ENCODE measurements around the gene RNF186.
A peak's percentile ranks its signal among the peaks of the same experiment; 100 is the strongest.
"Not testable (repeated sequence)": the region's sequence is repeated elsewhere in the genome, so short reads cannot be mapped to it uniquely, and the experiment has no call there.

RNF186 gene

DNA sequence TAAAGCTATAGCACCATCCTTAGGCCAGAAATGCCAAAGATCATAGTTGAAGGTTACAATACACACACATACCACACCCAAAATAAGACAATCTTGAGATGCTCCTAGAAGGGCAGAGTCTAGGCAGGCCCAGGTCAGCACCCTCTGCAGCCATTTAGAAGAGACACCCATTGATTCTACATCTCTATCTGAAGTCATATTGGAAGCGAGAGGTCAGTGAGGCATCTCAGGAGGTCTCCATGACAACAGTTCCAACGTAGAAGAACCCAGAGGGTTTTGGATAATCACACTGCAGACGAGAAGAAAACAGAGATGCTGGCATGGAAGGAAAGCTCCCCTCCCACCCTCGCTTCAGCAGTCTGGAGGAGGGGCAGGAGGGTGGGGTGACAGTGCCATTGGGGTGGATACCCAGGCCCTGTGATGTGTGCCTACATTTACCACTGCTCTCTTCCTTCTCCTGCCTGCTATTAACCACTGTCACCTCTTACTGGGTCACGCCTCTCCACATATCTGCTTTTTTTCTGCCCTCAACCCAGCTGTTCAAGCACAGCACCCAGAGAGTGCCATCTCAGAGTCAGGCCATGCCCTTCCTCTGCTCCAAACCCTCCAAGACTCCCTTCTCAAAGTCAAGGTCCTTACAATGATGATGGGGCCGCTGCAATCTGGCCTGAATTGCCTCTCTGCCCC lies 21.6 kb downstream of the RNF186 start:
- DNase-seq (ENCODE audit: low read depth) = no peak

DNA sequence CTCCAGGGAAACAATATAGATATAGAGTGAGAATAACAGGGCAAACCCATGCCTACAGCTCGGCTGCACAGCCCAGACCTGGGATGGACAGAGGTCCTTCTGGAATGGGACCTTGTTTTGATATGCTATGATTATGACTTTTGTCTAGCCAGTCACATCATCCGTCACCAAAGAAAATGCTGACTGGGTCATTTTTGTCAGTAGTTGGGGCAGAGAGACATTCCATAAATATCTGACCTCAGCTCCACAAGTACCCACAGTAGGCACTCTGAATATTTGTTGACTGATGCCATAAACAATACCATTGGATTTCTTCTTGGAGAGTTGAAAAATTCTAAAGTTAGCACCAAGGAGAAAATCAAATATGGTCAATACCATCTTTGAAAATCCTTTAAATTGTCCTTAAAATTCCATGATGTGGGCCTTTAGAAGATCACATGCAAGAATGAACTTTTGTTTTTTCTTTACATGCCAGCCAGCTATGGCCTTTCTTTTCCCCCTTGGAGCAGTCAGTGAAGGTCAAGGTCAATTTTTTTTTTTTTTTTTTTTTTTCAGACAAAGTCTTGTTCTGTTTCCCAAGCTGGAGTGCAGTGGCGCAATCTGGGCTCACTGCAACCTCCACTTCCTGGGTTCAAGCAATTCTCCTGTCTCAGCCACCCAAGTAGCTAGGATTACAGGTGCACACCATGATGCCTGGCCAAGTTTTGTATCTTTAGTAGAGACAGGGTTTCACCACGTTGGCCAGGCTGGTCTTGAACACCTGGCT lies 22.7 kb downstream of the RNF186 start:
- DNase-seq (ENCODE audit: low read depth) = no peak

DNA sequence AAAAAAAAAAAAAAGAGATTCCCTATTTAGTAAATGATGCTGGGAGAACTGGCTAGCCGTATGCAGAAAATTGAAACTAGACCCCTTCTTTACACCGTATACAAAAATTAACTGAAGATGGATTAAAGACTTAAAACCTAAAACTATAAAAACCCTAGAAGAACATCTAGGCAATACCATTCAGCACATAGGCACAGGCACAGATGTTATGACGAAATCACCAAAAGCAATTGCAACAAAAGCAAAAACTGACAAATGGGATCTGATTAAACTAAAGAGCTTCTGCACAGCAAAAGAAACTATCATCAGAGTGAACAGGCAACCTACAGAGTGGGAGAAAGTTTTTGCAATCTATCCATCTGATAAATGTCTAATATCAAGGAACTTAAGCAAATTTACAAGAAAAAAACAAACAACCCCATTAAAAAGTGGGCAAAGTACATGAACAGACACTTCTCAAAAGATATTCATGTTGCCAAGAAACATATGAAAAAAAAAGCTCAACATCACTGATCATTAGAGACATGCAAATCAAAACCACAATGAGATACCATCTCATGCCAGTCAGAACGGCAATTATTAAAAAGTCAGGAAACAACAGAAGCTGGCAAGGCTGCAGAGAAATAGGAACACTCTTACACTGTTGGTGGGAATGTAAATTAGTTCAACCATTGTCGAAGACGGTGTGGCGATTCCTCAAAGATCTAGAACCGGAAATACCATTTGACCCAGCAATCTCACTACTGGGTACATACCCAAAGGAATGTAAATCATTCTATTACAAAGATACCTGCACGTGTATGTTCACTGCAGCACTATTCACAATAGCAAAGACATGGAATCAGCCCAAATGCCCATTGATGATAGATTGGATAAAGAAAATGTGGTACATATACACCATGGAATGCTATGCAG lies 24.8 kb downstream of the RNF186 start:
- not testable (repeated sequence) for DNase-seq (ENCODE audit: low read depth)

DNA sequence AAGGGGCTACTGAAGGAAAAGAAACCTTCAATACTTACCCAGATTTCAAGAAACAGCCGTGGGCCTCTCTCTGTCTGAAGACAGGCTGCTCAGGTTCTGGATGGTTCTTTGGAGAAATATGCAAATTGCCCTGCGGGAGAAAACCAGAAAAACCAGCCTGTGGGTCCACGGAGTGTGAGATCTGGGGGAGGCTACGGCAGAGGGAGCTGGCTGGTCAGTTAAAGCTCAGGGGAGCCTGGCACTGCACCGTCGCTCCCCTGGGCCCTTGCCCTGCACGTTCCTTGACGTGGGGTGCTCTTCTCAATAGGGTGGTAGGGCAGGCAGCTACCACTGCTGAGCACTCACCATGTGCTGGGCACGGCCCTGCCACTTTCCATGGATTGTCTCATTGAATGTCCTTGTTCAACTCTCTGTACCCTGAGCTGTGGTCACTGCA lies 28.1 kb downstream of the RNF186 start:
- no peak for DNase-seq (ENCODE audit: low read depth)

DNA sequence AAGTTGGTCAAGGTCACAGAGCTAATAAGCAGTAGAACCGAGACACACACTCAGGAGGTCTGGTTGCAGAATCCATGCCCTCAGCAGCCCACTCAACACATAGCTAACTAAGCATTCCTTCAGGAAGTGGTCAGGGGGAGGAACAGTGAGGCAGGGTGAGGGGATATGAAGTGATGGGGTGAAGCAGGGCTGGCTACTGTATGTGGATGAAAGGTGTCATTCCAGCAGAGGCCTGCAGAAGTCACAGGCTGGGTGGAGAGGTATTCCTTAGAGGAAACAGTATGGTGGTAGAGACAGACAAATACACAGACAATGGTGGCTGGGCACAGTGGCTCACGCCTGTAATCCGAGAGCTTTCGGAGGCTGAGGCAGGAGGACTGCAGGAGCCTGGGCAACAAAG lies 29.4 kb downstream of the RNF186 start:
- no peak for DNase-seq (ENCODE audit: low read depth)

DNA sequence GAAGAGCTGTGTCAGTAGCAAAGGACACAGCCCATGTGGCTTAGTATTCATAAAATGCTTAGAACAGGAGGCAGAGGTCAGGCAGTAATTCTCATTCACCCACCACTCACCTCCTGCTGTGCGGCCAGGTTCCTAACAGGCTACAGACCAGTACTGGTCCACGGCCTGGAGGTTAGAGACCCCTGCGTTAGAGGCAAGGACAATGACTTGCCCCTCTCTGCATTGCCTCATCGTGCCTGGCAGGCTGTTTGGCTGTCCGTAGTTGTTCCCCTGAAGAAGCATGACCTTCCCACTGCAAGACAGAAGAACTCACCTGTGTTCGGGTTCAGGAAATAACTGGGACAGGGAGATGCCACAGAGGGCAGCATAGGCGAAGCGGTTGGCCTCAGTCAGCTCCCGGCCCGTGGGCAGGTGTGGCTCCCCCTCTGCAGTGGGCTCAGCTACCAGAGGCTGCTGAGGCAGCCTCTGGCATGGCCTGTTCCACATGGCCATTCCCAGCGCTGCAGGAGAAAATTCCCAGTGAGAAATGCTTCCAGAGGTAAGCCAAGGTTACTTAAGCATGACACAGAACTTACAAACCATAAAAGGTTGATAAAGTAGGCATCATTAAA lies 34.7 kb downstream of the RNF186 start:
- no peak for DNase-seq (ENCODE audit: low read depth)

DNA sequence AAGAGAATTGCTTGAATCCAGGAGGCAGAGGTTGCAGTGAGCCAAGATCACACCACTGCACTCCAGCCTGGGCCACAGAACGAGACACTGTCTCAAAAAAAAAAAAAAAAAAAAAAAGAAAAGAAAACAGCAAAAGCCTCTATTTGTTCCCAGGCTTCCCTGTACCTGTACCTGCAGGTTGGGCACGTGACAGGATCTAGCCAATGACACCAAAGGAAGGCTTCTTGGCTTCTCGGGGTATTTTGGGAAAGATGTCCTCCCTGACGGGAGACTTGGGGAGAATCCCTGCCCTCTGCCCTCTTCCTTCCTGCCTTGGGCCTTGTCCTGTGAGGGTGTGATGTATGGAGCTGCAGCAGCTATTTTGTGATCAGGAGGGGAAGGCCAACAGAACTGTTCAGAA lies 38.1 kb downstream of the RNF186 start:
- no peak for DNase-seq (ENCODE audit: low read depth)

DNA sequence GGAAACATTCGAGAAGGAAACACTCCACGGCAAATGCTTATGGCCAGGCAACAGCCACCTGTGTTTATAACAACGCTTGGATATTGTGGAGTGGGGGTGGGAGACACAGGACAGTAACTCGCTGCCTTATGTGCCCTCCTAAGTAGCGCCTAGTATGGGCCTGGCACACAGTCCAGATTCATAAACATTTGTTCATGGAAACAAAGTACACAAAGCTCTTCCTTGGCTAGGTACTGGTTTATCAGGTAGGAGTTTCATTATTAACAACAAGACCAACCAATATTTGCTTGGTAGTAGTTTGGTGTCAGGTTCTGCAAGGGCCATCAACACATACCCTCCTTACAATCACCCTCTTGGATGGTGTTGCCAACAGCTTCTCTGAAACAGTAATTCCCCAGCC lies 38.8 kb downstream of the RNF186 start:
- no peak for DNase-seq (ENCODE audit: low read depth)

DNA sequence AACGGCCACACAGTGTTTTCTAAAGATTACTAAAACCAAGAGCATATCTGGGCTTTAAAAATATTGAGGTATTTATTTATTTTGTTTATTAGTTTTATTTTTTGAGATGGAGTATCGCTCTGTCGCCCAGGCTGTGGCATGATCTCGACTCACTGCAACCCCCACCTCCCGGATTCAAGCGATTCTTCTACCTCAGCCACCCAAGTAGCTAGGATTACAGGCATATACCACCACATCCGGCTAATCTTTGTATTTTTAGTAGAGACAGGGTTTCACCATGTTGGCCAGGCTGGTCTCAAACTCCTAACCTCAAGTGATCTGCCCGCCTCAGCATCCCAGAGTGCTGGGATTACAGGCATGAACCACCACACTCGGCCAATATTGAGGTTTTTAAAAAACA lies 39.3 kb downstream of the RNF186 start:
- DNase-seq (ENCODE audit: low read depth) = no peak

DNA sequence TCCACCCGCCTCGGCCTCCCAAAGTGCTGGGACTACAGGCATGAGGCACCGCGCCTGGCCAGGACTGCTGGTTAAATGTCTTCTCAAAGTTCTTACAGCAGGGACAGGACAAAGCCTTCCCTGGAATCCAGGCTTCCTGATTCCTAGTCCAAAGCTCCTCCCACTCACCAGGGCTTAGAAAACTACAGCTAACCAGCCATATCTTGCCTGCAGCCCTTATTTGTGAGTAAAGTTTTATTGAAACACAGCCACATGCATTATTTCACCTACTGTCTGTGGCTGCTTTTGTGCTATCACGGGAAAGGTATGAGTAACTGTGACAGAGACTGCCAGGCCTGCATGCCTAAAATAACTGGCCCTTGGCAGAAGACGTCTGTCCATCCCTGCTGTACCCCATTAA lies 39.8 kb downstream of the RNF186 start:
- no peak for DNase-seq (ENCODE audit: low read depth)

DNA sequence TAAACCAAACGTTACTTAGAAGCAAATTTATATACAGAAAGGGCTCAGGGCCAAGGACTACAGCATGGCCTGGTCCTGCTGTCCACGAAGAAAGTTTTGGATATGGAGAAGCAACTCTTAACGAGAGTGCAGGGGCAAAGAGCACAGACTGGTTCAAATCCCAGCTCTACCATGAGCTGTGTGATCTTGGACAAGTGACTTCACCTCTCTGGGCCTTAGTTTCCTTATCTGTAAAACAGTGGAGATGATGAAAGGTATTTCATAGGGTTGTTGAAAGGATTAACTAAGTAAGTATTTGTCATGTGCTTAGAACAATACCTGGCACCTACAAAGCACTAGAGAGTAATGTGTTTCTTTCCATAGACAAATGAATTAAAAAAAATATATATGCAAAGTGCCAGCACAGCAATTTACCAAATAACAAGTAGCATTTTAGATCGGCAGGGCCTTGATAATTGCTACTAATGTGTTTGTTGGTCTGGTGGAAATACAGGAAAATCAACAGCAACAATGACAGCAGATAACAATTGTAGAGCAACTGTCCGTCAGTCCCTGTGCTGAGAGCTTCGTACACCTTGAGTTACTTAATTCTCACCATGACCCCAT lies 40.8 kb downstream of the RNF186 start:
- no peak for DNase-seq (ENCODE audit: low read depth)

DNA sequence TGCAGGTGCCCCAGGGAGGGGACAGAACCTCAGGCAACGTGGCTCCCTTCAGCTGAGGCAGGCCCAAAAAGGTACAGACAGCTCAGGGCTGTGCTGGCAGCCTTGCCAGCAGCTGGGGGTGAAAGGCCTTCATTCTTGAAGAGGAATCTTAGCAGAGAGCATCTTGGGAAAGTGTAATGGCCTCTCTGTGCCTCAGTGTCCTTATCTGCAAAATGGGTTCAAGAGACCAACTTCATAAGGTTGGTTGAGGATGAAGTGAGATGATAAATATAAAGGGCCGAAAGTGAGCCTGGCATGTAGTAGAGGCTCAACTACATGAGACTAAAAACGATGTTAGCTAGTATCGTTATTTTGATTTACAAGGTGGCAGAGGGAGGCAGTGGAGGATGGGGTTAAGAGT lies 41.6 kb downstream of the RNF186 start:
- no peak for DNase-seq (ENCODE audit: low read depth)

DNA sequence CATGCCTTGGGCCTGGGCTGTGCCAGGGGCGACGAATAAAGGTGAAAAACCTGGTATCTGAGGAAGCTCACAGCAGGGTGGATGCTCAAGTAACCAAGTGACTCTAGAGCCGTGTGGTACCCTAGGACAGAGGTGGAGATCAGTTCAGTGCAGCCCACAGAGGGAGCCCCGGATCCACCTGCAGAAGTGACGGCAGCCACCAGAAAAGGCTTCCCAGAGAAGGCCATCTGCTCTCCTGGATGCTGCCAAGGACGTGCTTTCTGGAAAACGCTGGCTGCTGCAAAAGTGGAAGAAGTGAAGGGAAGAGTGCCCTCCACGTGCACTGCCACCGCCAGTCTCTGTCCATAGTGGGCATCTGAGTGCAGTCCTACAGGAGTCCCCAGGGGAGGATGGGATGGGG lies 43.0 kb downstream of the RNF186 start:
- DNase-seq (ENCODE audit: low read depth) = no peak

DNA sequence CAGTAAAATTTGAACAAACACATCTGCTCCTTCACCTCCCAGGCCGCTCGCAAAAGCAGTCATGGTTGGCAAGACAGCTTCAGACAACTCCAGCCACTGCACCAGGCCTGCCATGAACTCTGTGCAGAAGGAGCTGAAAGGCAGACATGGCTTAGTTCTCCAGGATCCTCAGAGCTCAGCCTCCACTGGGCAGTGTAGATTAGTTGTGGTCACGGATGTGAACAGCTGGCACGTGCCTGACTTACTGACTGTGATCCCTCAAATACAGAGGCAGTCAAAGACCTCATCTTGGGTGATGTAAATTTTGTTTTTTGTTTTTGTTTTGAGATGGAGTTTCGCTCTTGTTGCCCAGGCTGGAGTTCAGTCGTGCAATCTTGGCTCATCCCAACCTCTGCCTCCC lies 43.7 kb downstream of the RNF186 start:
- DNase-seq (ENCODE audit: low read depth) = no peak

DNA sequence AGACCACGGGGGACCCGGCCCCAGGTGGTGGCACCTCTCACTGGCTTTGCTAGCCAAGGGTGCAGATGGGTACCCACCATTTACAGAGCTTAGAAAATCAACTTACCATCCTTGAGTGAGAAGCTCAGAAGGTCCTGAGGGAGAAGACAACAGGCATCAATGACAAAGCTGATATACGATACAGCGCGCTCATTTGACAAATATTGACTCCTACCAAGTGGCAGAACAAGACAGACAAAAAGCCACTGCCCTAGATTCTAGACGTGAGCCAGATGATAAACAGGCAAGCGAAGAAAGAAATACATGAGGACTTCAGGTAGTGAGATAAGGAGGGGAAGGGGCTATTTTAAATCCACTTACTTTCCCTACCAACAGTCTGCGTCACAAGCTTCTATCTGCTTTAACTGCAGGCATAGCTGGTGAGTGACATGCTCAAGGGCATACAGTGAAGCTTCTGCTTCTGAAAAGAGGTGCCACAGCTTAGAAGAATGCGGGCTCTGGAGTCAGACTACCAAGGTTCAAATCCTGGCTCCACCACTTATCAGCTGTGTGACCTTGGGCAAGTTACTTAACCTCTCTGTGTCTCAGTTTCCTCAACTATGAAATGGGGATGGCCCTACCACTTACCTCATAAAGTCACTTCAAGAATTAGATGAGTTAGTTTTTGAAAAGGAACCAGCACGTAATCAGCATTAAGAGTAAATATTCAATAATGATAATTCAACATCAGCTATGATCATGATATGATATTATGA lies 44.5 kb downstream of the RNF186 start:
- no peak for DNase-seq (ENCODE audit: low read depth)

DNA sequence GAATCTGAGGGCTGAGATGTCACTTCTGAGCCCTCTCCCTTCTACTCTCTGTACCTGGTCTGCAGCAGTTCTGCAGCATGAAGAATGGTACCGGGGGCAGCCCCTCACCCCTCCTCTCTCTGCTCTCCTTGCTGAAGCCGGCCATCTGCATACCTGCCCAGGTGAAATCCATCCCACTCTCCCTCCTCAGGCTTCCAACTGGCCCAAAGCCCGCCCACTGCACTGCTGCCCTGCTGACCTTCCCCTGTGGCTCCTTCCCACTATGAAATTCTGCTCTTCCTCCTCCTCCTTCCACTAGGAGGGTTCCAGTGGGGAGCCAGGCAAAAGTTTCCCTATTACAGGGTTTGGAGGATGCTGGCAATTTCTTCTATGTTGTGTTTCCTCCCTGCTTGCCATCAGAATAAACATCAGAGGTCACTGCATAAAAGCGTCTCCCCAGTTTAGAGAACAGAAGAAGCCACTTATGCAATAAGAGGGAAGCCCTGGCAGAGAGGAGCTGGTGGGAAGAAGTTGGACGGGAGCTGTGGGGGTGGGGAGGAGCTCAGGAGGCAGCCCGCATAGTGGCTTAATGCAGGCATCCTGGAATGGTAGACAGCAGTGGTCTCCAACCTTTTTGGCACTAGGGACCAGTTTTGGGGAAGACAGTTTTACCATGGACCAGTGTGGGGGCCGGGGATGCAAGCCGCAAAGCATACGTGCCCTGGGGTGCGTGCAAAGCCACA lies 45.7 kb downstream of the RNF186 start:
- DNase-seq (ENCODE audit: low read depth) = no peak

DNA sequence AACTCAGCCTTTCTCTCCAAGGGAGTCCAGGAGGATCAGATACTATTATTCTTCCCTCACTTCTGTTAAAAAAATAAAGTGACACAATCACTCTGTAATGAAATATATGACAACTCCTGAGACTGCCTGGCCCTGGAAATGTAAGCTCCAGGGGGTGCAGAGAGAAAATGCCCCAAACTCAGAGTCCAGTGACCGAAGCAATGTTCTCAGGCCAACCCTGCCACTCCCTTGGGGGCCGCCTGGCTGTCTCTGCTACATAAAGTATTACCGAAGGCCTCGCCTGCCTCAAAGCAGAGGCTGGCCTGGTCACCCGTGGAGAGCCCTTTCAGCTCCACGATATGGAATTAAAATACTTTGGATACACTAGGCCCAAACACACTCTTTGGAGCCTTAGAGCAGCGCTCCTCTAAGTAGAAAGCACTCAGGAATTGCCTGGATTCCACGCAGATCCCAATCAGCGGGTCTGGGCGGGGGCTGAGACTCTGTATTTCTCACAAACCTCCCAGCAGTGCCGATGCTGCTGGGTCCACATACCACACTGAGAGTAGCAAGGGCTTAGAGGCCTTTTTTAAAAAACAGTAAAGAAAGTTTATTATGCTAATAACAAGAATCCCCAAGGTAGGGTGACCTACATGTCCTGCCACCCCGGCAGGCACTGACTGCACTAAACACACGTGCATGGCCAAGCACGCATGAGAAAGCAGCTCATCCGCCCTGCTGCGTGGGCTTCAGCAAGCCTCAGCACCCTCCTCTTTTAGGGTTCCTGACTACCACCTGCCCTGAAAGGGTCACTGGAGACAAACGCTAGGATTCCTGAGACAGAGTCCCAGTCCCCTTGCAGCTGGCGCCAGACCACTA lies 46.5 kb downstream of the RNF186 start:
- no peak for DNase-seq (ENCODE audit: low read depth)

DNA sequence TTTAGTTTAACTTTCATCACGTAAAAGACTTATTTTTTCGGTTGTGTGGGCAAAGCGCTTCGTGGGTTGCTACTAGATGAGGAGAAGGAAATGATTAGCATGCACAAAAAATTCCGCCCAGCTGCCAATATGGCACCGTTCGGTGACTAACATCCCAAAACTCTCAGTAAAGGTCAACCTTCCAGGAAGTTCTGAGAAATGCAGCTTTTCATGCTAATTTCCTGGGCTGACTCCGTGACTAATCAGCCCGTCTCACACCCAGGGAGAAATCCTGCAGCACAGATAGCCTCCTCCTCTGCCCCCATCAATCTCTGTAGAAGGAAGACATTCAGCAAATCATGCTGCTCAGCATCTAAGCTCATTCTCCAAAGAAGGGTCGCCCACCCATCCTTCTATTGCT lies 49.5 kb downstream of the RNF186 start:
- peak; percentile 27 for DNase-seq (ENCODE audit: low read depth)

DNA sequence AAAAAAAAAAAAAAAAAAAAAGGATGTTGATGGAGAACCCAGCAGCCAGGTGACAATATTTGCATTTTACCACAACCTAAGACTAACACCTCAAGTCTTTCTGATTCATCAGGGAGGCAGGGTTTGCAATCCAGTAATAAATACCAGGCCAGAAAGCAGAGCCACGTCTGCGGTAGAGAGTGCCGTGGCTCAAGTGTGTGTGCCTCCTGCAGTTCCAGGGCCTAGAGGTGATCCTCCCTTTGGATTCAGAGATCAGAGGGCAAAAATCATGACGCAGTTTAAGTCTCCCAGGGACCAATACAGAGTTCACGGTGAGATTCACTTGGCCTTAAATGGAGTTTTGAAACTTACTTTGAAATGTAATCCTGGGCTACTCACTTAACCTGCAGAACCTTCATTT lies 50.2 kb downstream of the RNF186 start:
- DNase-seq (ENCODE audit: low read depth) = no peak

All from activated T-helper 9 cell treated with anti-CD3 and anti-CD28 coated beads, Interleukin-2, amount 50 U/mL, for 16 hours (primary cell).